8988T (cell line): ENCODE results near the gene INO80E.
"Not testable (repeated sequence)": the region's sequence is repeated elsewhere in the genome, so short reads cannot be mapped to it uniquely, and the experiment has no call there.

Experiments
- DNase-seq: peaks from one replicate; pipeline ENCODE4 v3.0.0; 2011

INO80E gene, protein sequence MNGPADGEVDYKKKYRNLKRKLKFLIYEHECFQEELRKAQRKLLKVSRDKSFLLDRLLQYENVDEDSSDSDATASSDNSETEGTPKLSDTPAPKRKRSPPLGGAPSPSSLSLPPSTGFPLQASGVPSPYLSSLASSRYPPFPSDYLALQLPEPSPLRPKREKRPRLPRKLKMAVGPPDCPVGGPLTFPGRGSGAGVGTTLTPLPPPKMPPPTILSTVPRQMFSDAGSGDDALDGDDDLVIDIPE

GRCh38 chr16:29995911-29996765, at the start of gene INO80E:
INO80E (plus strand) TSS chr16:29996241; CDS start chr16:29996311, 70 bp downstream.
- peak; percentile 98 for DNase-seq

DNA sequence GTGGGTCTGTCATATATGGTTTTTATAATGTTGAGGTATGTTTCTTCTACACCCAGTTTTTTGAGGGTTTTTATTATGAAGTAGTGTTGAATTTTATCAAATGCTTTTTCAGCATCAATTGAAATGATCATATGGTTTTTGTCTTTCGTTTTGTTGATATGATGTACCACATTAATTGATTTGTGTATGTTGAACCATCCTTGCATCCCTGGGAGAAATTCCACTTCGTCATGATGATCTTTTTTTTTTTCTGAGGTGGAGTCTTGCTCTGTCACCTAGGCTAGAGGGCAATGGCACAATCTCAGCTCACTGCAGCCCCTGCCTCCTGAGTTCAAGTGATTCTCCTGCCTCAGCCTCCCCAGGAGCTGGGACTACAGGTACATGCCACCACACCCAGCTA, 48.1 kb upstream of the INO80E start:
- DNase-seq: no peak

GRCh38 chr16:29950806-29951461, 45.1 kb upstream of the INO80E start:
- no peak for DNase-seq

DNA sequence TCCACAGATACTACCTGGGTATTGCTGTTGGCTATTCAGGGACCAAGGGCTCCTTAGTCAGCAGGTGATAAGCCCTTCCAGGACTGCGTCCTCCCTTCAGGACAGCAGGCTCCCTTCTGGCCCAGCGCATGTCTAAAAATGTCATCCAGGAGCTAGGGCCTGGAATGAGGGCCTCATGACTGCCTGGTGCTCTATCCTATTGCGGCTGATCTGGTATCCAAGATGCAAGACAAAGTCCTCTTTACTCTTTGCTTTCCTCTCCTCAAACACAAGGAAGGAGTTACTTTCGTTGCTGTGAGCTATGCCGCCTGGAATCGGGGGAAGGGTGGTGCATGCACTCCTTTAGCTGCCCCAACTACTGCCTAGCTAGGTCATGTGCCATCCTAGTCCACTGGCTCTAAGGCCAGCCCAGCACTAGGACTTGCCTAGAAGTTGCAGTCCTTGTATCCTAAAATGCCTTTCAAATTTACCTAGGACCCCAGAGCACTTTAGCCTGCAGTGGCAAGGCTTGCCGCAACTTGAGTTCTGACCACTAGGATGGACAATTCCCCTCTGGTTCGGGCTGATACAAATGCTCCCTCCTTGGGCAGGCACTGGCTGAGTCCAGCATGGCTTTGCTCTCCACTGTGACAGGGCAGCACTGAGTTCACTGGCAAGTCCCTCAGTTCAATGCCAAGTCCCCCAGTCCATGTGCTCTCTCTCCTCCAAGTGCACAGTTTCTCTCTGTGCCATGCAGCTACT, 44.2 kb upstream of the INO80E start:
- DNase-seq: no peak

- DNase-seq: no peak
Observed at GRCh38 chr16:29958756-29959155, 37.3 kb upstream of the INO80E start.

DNA sequence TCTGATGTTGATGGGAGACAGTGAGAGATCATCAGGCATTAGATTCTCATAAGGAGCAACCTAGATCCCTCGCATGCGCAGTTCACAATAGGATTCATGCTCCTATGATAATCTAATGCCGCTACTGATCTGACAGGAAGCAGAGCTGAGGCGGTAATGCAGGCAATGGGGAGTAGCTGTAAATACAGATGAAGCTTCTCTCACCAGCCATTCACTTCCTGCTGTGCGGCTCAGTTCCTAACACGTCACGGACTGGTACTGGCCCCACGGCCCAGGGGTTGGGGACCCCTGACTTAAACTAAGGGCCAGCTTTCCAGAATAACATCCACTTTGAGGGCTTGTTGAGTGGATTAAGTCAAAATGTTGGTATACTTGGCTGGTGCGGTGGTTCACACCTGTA, 36.7 kb upstream of the INO80E start:
- no peak for DNase-seq

DNA sequence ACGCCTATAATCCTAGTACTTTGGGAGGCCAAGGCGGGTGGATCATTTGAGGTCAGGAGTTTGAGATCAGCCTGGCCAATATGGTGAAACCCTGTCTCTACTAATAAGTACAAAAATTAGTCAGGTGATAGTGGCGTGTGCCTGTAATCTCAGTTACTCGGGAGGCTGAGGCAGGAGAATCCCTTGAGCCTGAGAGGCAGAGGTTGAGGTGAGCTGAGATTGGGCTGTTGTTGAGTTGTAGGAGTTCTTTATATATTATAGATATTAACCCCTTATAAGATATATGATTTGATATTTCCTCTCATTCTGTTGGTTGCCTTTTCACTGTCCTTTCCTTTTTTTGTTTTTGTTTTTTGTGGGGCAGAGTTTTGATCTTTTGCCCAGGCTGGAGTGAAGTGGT, 36.2 kb upstream of the INO80E start:
- DNase-seq: not testable (repeated sequence)

GRCh38 chr16:29961127-29961478, 34.9 kb upstream of the INO80E start:
- DNase-seq: no peak

DNA sequence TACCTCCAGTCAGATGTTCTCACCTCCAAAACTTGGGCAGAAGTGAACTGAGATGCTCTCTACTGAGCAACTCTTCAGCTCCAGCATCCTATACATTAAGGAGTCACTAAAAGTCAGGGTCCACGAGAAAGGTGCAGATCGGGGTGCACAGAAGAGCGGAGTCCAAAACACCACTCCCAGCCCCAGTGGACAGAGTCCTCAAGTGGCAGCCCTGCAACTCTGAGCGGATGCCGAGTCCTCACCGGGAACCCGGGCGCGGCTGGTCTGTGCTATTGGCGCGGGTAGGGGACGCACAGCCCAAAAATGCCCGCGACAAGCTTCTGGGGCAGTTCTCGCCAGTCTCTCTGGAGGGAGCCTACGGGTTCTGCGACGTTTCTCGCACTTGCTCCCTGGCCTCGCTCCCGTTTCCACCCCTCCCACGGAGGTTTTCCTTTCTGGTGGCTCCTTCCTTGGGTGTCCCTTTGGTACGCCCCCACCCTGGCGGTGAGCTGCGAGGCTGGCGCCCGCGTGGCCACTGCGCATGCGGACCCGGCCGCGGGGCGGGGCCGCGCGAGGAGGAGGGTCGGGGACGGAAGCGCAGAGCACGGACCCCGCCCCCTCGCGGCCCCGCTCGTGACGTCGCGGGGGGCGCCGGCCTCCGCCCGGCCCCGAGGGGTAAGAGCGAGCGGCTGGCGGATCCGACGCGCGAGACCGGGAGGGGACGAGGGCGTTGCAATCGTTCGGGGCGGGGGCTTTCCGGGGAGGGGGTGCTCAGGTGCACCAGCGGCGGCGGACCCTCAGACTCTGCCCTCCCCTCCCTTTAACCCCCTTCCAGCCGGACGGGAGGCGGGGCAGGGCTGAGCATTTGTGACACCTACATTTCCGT, 34.3 kb upstream of the INO80E start, which contains the start of gene TMEM219:
Gene TMEM219, plus strand, starts transcription at position 601 of the 865 bp plus-strand sequence. CDS start 1,065 bp downstream, outside the sequence.
- DNase-seq: peak; percentile 83

GRCh38 chr16:29962344-29962994, 33.6 kb upstream of the INO80E start:
- no peak for DNase-seq

DNA sequence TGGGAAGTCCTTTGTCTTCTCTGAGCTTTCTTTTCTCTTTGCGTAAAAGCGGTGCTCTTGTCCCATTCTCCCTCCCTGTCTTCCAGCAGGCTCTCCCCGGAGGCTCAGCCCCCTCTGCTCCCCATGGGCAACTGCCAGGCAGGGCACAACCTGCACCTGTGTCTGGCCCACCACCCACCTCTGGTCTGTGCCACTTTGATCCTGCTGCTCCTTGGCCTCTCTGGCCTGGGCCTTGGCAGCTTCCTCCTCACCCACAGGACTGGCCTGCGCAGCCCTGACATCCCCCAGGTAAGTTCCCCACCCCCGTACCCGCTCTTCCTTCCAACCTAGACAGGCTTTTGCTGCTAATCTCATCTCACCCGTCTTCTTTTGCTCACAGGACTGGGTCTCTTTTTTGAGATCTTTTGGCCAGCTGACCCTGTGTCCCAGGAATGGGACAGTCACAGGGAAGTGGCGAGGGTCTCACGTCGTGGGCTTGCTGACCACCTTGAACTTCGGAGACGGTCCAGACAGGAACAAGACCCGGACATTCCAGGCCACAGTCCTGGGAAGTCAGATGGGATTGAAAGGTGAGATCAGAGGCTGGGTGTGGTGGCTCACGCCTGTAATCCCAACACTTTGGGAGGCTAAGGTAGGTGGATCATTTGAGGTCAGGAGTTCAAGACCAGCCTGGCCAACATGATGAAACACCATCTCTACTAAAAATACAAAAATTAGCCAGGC, 32.9 kb upstream of the INO80E start:
- no peak for DNase-seq

GRCh38 chr16:29968205-29968604, 27.8 kb upstream of the INO80E start:
- no peak for DNase-seq

DNA sequence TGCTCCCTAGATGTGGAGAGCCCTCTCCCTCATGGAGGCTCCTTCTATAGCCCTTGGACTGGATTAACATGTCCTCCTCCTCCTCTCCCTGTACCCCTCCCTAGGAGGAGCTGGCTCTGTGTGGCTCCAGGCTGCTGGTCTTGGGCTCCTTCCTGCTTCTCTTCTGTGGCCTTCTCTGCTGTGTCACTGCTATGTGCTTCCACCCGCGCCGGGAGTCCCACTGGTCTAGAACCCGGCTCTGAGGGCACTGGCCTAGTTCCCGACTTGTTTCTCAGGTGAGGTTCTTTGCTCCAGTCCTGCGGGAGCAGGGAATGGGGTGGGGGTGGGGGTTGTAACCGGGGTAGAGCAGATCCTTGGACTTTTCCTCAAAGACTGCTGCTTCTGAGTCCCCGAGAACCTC, 24.7 kb upstream of the INO80E start:
- DNase-seq: no peak

GRCh38 chr16:29972500-29972899, 23.5 kb upstream of the INO80E start:
- no peak for DNase-seq

DNA sequence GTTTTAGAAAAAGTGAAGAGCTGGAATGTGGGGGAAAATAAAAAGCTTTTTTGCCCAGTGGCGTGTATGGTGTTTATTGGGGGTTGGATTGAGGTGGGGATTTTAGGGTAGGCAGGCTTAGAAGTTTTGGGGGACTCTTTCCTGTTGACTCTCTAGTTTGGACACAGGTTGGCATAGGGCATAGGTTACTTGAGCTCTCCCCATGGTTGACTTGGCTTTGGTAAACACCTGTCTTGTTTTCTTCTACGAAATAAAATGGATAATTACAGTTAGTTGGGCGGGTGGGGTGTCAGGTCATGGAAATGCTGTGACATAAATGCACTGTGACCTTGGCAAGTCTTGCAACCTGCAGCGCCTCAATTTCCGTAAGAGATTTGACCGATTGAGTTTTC, 23.1 kb upstream of the INO80E start:
- DNase-seq: no peak

DNA sequence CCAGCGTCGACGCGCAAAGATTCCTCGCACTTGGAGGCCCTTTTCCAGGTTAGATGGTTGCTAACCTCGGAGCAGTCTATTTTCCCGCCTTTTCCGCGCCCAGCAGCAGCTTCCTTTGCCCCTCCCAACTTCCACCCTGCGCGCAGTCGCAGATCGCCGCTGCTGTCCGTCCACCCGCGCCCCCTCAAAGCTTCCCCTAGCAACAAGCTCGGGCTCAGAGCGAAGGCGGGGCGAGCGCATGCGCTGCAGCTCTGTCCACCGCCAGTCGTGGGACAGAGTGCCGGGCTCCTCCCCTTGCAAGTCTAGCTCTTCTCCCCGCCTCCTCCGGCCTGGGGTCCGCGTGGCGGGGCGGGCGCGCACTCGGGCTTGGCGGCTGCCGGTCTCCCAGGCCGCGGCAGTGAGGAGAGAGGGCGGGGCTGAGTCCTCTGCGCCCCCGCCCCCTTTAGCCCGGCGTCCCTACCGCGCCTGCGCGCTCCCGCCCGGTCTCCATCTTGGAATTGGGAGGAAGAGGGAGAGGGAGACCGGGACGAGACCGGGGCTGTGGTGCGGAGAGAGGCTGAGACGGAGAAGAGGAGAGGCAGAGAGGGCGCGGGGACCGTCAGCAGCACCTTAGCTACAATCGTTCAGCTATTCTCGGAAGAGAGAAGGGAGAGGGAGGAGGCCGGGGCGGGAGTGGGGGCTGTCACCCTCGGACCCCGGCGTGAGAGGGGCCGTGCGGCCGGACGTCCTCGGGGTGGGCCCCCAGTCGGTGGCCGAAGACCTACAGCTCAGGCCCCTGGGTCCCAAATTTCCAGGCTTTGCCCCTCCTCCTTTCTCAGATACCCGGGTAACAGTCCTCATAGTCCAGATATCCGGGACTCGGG, 22.4 kb upstream of the INO80E start, which contains the start of gene TAOK2:
Gene TAOK2, plus strand, starts transcription at position 485 of the 863 bp plus-strand sequence. CDS start 3,905 bp downstream, outside the sequence.
- DNase-seq: peak; percentile 92

DNA sequence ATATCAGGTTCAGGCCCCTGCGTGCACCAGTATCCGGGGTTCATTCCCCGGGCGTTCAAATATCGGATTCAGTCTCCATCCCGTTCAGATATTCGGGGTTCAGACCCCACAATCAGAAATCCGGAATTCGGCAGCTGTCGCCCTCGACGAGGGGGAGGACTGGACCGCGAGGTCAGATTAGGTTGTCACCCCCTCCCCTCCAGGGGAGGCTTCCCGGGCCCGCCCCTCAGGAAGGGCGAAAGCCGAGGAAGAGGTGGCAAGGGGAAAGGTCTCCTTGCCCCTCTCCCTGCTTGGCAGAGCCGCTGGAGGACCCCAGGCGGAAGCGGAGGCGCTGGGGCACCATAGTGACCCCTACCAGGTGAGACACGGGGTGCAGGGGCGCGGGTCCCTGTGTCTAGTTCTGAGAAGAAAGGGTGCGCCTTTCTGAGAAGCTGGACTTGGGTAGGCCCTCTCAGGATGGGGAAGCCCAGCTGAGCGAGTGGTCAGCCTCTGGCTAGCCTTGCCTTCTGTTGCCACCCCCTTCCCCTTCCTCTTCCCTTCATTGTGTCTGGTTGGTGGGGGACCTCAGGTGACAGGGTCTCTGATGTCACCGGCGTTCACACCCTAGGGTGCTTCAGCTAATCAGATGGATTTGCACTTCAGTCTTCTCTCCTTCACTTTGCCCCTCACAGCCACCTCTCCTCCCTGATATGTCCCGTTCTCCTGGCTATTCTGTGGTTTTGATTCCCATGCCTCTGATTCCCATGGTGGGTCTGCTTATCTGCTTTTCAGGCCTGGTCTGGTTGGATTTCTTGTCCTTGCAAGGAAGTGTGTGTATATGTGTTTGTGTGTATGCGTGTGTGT, 21.5 kb upstream of the INO80E start:
- DNase-seq: no peak

DNA sequence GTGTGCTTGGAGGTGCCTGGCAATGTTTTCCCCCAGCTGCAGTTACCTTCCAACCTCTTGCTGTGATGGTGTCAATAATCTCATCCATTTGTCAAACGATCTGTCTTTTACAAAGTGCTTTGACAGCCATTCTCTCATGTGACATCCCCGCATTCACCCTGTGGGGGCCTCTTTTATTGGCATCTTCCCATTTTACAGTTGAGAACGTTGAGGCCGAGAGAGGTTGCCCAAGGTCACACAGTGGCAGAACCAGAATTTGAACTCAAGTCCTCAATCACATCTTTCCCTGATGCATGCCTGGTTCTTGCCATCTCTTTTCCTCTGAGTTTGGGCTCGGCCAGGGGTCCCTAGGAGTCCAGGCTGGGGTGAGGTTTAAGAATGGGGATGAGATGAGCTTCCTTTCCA, 20.9 kb upstream of the INO80E start:
- no peak for DNase-seq
